ENCODE measurements around the gene GNAQ.
A peak's percentile ranks its signal among the peaks of the same experiment; 100 is the strongest.

GNAQ gene
- total RNA-seq, result 105 reads per million, percentile 83 among the genes with 10 or more reads in this experiment

DNA sequence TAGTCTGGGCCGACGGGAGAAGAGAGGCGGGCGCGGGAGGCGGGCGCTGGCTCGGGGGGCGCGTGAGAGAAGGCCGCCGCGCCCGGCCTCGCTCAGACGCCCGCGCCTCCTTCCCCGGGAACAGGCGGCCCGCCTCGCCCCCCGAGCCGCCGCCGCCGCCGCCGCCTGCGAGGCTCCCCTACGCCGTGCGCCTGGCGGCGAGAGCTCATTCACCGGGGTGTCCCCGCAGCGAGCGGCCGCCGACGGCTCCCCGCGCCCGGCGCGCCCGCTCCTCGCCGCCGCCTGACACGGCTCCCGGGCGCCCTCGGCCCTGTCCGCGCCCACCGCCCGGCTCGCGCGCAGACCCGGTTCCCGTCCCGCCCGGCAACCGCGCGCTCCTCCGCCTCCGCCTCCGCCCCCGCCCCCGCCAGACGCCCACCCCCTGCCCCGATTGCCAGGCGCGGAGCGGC, at the start of gene GNAQ:
Gene GNAQ (minus strand): TSS at position 368 of the 449 bp plus-strand sequence. CDS start 576 bp downstream, outside the sequence.
- no peak for DNase-seq

DNA sequence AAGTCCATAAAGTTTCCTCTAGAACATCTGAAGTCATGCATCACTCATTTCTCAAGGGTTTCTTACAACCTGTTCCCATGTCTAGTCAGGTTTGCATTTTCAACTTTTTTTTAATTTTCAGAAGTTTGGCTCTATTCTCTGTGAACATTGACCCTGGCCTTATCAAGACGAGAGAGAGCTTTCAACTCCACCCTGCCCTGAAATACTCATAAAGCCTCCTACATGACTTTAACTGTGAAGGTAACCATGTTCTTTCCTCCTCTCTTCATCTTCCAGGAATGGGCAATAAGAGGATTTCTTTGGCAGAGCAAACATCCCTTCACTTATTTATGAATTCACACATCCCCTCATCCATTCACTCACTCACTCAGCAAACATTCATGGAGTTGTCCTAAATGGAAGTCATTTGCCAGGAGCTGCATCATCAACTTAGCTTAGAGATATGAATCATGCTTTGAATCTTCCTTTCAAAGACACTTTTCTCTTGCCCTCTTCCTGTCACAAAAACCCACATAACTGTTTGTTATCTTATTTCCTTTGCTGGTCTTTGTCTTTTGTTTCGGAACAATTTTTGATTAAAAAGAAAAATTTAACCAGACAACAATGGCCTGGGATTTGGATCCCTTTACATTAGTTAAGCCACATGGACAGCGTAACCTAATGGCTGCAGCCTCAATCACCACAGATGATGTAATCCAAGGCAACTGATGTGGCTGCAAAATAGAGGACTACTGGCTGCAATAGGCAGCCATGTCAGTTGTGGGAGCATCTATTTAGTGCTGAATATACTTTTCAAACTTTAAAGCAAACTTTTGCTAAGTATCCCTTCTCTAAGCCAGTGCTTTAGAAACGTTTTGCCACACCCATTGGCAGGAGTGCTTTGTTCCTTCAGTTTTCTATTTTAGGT, 43.0 kb upstream of the GNAQ start:
- DNase-seq, result no peak

DNA sequence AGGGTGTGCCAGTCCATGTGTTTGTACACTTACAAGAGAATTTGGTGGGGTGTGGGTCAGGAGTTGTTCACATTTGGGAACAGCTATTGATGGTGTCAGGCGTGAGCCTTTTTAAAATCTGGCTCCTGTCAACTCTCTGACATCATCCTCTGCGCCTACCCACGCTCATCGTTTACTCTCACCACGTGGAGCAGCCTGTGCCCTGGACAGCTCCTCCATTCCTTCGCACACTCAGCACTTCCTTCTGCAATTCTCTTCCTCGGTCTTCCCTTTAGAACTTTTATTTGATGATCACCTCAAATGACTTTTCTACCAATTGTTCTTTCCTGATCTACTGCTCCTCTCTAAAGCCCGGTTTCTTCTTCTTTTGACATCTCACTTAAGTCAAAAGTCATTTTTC, 42.1 kb upstream of the GNAQ start:
- DNase-seq, result no peak

DNA sequence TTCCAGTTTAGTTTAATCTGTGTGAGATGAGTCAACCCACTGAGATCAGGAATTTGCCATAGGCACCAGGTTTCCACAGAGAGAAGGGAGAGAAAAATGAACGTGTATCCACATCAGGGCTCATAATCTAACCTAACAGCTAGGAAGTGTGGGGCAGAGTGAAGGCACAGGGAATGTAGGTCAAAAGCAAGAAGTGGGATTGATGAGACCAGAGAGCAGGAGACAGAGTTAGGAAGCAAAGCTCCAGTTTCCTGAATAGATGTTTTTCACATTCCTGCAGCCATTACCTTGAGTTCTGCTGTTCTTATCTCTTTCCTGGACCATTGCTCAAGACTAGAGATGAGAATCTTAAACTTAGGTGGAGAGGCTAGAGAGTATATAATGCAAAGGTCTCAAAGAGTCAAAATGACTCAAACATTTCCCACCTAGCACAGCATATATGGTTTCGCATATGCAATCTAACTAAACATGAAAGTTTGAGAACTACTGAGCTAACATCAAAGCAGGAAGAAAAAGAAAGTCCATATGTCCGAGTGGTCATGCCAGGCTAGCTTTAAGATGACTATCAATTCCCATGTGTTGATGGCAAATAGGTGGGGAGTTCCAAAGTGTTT, 41.1 kb upstream of the GNAQ start:
- no peak for DNase-seq

DNA sequence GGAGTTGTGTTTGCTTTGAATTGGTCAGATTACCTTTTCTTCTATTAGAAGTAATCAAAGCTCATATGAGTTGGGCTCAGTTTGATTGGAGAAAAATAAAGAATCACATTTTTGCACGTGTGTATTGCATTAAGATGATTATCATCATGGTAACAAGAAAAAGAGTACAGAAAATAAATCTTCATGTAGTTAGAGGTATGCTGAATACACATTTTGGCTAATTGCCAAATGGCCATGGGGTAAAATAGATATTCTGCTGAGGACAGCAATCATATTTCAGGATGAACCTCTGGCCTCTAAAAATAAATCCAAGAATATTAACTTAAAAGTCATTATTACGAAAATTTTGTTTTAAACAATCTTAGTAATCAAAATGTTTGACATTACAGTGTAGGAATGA, 38.9 kb upstream of the GNAQ start:
- DNase-seq, result no peak

DNA sequence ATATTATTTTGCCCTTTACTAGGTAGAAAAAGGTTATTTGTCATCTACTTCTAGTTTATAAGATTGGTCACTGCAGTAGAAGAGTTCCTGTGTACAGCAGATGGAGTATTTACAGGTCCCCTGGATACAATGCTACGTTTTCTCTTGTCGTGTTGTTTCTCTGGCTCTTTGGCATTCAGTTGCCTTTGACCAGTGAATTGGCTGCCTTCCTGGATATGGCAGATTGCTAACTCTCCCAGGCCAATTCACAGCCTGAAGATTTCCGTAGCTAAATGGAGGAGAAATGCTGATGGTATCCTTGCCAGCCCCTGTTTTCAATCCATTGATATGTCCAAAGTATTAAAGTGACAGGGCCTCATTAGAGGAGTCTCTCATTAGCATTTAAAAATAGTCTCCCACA, 32.5 kb upstream of the GNAQ start:
- no peak for DNase-seq

DNA sequence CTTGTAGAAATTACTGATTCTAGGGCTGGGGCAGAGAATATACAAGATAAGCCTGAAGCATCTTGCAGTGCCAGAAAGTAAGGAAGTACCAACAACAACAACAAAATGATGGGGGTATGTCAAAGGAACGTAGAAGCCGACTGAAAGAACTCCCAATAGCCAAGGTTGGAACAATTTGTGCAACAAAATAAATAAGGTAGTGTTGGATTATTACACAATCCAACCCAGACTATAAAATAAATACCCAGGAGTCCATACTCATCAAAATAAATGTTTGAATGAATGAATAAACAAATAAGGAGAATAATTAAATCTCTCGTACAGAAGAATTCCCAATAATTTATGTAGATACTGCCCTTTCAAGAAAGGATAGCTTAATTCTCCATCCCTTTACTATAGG, 31.1 kb upstream of the GNAQ start:
- no peak for DNase-seq

DNA sequence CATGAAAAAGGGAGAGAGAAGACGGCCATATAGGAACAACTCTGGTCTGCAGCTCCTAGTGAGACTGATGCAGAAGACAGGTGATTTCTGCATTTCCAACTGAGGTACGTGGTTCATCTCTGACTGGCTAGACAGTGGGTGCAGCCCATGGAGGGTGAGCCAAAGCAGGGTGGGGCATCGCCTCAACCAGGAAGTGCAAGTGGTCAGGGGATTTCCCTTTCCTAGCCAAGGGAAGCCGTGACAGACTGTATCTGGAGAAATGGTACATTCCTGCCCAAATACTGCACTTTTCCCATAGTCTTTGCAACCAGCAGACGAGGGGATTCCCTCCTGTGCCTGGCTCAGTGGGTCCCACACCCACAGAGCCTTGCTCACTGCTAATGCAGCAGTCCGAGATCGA, 22.6 kb upstream of the GNAQ start:
- peak; percentile 17 for DNase-seq

DNA sequence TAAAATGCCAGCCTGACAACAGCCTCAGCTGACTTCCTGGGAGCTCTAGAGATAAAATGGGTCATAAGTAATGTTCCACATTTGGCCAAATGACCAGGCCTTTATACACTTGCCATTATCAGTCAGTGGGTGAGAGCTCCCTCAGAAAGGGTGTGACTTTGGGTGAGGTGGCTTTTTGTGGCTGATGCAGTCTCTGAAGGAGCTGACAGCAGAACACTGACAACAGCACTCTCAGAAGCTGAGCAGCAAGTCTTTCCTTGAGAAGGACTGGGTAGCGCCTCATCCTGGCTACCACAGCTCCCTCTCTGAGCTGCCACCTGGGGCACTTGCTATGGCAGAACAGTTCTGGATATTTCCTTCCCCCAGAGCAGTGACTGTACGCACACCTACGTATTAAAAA, 22.0 kb upstream of the GNAQ start:
- no peak for DNase-seq

DNA sequence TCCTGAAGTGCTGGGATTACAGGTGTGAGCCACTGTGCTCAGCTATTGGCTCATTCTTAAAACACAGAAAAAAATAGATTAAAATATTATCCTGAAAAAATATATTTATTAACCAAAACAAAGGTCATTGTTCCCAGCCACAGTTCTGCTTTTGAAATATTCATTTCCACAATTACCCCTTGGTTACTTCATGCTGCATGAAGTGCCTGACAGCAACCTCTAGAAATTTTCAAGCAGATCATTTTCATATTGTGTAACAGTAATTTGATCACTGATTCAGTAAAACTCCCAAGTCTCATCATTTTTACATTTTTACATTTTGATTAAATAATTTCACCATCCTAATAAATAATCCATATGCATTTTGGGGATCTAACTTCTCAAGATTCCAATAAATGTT, 18.8 kb upstream of the GNAQ start:
- no peak for DNase-seq

DNA sequence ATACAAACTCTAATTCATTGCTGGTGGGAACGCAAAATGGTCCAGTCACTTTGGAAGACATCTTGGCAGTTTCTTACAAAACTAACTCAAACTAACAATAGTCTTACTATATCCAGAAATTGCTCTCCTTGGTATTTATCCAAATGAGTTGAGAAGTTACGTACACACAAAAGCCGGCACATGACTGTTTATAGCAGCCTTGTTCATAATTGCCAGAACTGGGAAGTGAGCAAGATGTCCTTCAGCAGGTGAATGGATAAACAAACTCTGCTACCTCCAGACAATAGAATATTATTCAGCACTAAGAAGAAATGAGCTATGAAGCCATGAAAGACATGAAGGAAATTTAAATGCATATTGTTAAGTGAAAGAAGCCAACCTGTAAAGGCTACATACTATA, 17.9 kb upstream of the GNAQ start:
- DNase-seq, result no peak

DNA sequence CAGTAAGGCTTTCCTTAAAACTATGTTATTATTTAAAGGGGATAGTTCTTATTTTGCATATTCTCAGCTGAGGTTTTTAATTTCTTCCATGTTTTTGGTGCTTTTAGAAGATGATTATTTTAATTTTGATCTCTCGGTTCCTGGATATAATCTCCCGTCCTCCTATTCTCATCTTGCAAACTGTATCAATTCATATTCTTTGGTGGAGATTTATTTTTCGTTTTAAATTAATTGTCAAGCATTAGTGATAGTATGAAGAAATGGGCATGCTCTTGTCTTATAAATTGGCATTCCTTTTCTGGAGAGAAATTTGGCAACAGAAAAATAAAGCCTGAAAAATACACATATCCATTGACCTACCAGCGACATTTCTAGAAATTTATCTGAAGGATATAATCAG, 15.5 kb upstream of the GNAQ start:
- DNase-seq, result no peak

DNA sequence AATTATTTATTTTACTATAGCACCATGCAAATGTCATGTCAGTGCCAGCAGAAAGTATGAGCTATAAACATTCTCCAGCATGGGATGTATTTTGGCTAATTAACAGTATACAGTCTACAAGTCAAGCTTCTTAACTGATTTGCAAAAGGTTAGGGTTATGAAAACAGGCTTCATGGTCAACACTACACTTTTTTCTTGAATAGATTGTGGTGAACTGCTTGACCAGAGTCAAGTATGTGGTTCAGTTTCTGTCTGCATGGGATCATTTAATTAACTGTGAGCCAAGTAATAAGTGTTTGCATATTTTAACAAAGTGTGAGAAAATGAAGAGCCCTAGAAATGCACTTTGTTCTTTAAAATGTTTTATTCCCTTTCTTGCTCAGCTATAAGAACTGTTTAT, 14.5 kb upstream of the GNAQ start:
- no peak for DNase-seq

DNA sequence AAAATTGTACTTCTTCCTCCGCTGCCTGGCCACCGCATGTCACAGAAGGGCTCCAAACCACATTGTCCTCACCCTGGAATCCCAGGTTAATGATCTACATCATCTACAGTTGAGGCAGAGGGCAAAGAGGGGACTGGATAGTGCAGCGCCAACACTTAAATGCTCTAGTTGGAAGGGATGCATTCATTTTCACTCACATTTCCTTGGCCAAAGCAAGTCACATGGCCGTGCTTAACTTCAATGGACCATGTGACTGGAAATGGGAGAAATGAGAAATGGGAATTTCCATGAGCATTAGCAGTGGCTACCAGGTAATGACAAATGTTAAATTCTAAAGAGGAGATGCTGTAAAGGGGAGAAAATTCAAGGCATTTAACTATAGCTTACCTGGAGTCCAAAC, 13.3 kb upstream of the GNAQ start:
- DNase-seq, result no peak

DNA sequence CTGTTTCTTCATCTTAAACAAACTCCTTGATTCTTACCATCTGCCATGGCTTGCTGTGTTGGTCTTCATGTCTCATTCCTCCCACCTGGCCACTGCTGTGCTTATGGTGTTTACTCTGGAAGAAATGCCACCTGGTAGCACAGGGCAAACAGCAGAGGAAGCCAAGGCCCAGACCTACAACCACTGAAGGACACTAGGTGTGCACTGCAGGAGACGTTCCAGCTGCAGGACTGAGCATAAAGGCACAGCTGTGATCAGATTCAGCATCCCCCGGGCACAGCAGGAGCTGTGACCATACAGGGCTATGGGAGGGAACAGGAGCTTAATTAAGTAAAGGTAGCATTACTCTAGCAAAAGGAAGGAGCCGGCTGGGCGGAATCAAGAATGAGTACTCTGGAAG, 12.6 kb upstream of the GNAQ start:
- DNase-seq, result no peak

DNA sequence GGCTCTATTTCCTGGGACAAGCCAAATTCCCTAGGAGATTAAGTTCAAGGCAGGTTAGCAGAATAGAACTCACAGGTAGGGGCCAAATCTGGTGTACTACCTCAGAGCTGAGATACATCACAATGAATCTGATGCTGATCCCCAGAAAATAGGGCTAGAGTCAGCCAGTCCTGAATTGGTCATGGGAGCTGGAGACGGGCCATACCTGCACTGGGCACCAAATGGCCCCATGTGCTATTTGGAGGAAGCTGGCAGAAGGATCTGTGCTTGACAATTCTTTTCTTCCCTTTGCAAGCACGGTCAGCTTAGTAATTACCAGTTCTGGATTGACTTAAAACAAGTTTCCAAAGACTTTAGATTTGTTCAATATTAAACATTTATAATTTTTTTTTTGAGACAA, 10.4 kb upstream of the GNAQ start:
- no peak for DNase-seq

DNA sequence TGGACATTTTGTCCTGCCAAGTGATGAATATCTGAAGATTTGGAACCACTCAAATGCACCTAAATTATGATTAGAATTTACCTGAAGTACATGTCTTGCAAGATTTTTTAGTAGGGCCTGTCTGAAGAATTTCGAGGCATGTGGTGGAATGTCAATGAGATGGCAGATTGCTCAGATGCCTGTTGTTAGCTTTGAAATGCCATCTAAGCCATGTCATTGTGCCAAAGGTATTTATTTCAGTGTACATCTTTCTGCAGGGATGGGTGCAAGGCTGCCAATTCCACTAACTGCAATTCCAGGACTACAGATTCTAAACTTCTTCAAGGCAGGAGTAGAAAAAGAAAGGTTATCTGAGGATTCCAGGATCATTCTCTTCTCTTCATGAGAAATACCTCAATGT, 9.1 kb upstream of the GNAQ start:
- no peak for DNase-seq

DNA sequence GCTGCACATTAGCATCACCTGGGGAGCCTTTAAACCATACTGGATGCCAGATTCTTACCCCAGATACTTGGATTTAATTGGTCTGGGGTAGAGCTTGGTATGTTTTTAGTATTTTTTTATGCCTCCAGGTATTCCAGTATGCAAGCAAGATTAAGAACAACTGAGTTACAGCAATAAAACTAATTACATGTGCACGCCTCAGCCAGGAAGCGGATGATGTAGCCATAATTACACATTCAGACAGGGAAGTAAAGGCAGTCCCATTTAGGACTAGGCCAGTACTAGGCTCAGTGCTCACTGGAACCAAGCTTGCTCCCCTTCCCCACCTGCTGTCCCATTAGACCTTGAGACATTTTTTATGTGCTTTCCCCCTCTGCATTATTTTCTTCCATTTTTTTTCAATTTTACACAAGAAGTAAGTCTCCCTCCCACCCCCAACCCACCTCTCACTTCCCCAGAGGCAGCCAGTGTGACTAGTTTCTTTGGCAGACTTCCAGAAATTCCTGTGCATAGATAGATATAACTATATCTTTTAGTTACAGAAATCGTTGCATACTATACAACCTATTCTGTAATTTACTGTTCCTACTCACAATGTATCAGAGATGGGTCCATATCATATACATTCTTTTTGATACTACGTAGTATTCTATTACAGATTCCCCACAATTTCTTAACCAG, 7.1 kb upstream of the GNAQ start:
- no peak for DNase-seq

DNA sequence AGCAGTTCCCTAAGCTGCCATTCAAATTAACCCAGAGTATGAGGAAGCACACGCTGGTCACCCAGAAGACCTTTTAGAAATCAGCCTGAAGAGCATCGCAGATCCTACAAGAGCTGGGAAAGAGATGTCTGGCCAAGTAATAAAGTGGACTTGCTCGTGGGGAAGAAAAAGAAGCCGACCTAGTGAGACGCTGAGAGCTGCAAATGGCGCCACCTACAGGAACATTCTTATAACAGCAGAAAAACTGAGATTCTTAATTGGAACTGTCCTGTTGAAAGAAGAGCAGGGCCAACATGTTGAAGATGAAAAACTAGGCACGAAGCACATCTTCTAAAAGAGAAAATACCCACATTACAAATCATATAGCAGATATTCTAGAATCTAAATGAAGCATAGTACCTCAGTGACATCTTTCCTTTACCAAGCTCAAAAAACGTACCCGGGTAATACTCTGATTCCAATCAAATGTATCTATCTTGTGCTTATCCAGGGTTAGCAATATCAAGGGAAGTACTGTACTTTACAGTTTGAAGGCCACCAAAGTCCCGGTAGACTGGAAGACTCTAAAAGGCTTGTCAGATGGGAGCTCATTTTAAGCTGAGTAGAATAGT, 3.9 kb upstream of the GNAQ start:
- DNase-seq, result peak; percentile 39

DNA sequence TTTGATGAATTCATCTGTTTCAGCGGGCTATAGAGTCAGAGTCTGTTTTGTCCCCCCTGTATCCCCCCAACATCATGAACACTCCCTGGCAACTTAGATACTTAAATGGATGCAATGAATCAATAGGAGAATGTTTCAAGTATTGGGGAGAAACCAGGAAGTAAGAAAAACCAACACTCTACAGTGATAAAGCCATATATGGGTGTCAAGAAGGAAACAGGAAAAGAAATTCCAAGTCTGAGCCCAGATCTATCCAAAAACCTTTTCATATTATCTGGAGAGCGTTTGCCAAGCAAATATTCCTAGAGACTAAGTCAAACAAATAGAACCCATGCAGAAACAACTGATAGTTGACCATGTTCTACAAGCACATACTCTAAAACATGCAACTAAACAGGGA, 2.3 kb upstream of the GNAQ start:
- DNase-seq, result no peak

DNA sequence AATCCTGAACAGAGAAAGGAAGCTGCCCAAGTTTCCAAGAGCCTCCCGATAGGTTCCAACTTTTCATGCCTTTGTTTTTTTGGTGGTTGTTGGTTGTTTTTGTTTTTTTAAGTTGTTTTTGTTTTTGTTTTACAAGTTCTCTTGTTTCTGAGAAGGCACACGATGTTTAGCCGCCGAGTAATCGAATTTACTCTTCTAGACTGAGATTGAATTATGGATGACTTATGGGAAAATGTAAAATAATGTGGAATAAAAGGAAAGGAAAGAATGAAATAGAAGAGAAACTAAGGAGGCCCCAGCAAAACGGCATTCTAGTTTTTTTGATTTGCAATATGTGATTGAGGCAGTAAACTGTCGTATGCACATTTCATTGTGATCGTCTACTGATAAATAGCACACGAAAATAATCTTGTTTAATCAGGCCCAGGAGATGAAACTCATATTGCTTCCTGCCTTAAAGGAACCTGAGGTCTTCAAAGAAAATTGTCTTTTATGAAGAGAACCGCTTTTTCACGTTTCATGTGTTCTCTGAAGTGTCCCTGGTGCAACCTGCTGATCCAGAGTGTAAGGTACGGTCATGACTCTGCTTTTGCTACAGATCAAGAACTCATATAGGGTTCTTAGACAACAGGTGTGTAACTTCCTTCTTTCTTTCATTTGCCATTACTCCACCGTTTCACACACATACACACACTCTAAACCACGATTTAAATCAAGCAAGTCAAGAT, 1.3 kb upstream of the GNAQ start:
- DNase-seq, result no peak

DNA sequence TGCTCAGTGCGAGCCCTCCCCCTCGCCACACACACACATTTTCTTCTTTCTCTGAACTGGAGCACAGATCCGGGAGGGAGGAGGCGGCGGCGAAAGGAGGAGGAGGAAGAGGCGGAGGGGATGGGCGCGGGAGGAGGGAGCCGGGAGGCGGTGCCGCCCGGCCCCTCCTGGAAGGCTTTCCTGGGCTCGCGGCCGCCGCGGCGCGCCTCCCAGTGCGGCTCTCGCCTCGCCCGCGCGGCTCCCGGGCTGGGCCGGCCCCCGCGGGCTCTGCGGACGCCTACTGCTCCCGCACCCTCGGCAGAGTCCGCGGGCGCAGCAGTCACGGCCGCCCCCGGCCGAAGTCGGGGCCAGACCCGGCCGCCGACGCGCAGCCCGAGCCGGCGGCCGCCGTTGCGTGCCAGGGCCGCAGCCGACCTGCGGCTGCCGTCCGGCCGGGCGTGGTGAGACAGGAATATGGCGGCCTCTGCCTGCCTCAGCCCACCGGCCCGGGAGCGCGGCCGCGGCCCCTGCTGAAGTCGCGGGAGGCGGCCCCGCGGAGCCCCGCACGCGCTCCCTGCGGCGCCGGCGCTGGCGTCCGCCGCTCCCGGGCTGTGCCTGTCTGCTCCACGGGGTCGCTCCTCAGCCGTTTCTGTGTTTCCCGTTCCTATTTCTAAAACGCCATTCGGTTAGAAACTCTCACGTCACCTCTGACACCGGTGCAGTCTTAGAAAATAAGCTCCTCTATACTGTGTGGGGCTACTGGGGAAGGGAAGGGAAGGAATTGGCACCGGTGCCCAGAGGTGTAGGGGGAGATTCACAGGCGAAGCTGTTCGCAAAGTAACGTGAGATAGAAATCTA, 500 bp upstream of the GNAQ start:
- peak; percentile 65 for DNase-seq
